Mesodermal cell (in vitro differentiated cells): ENCODE results near the gene POP5.

Source experiments
- H3K27ac ChIP-seq: 2 replicates; pipeline ENCODE4 v1.7.0; 2013; ENCODE audit warnings: mild to moderate bottlenecking, low read depth, low read length, moderate library complexity; ENCODE audit not compliant: severe bottlenecking
- H3K36me3 ChIP-seq: 2 replicates; pipeline ENCODE4 v1.7.1; 2013; ENCODE audit warnings: mild to moderate bottlenecking, low read length, moderate library complexity; ENCODE audit not compliant: control insufficient read depth, insufficient read depth
- H3K4me1 ChIP-seq: one replicate; pipeline ENCODE4 v1.7.1; 2013; ENCODE audit warnings: mild to moderate bottlenecking, low read length; ENCODE audit not compliant: insufficient read depth, control insufficient read depth, poor library complexity, severe bottlenecking
- H3K4me3 ChIP-seq: 2 replicates; pipeline ENCODE4 v1.7.0; 2013; ENCODE audit warnings: low read length, control low read depth, mild to moderate bottlenecking; ENCODE audit not compliant: insufficient read depth, poor library complexity, severe bottlenecking; ENCODE audit errors: extremely low read depth
- H3K9me3 ChIP-seq: 2 replicates; pipeline ENCODE4 v1.7.1; 2013; ENCODE audit warnings: mild to moderate bottlenecking, low read length, moderate library complexity; ENCODE audit not compliant: control insufficient read depth
- WGBS, 2 experiments: methylation state at CpG; one replicate each; pipeline ENCODE4 v1.1.5; 2013; ENCODE audit warnings: missing lambda C conversion rate in 2 of 2; ENCODE audit not compliant: insufficient coverage in 2 of 2; 5-methylcytosine and 5-hydroxymethylcytosine counted together

Gene POP5

GRCh38 chr12:120571299-120571698 is 9.9 kb downstream of the POP5 start:
- Histone ChIP-seq H3K4me1 (no peaks in the 10 kb centered on the region), H3K27ac (peak overlapping the region; percentile 4), H3K9me3 (no peaks in the 10 kb centered on the region), H3K36me3 (peaks cover 88% of the 10 kb centered on the region), H3K4me3 (no peak overlapping the region)
- WGBS, 2 experiments, result 90 to 100% methylated on average over 3 to 4 of the region's 5 CpGs

GRCh38 chr12:120563495-120563894 is 17.7 kb downstream of the POP5 start:
- Histone ChIP-seq H3K27ac (no peak overlapping the region), H3K4me1 (no peaks in the 10 kb centered on the region), H3K9me3 (no peaks in the 10 kb centered on the region), H3K36me3 (peaks cover 95% of the 10 kb centered on the region), H3K4me3 (no peak overlapping the region)
- WGBS, 2 experiments, result 97 to 98% methylated on average over 9 to 11 of the region's 11 CpGs

- WGBS, 2 experiments, result 99 to 100% methylated on average over 5 to 8 of the region's 8 CpGs
- Histone ChIP-seq H3K4me3 (no peak overlapping the region), H3K36me3 (peaks cover 90% of the 10 kb centered on the region), H3K4me1 (no peaks in the 10 kb centered on the region), H3K9me3 (no peaks in the 10 kb centered on the region), H3K27ac (no peak overlapping the region)
Measured at GRCh38 chr12:120562906-120563305, 18.3 kb downstream of the POP5 start.

- H3K36me3 ChIP-seq, result peaks cover 83% of the 10 kb centered on the region
- H3K4me3 ChIP-seq, result no peak overlapping the region
- no peak overlapping the region for H3K27ac ChIP-seq
- H3K4me1 ChIP-seq, result no peaks in the 10 kb centered on the region
- WGBS, 2 experiments, result 100% methylated on average over 1 of the region's 2 CpGs; no CpG with 5 or more reads in 1 of the 2 experiments
- H3K9me3 ChIP-seq, result no peaks in the 10 kb centered on the region
Measured at GRCh38 chr12:120557589-120557988, 23.6 kb downstream of the POP5 start.

- 78 to 91% methylated on average over 1 of the region's 1 CpG for WGBS, 2 experiments
- Histone ChIP-seq H3K27ac (no peak overlapping the region), H3K36me3 (peaks cover 82% of the 10 kb centered on the region), H3K4me3 (no peak overlapping the region), H3K4me1 (peaks cover 6% of the 10 kb centered on the region), H3K9me3 (no peaks in the 10 kb centered on the region)
Measured at GRCh38 chr12:120554678-120555077, 26.5 kb downstream of the POP5 start.

- H3K36me3 ChIP-seq, result peaks cover 91% of the 10 kb centered on the region
- WGBS, 2 experiments, result 100% methylated on average over 1 of the region's 3 CpGs; no CpG with 5 or more reads in 1 of the 2 experiments
- H3K9me3 ChIP-seq, result no peaks in the 10 kb centered on the region
- peaks cover 8% of the 10 kb centered on the region for H3K4me1 ChIP-seq
- no peak overlapping the region for H3K27ac ChIP-seq
- H3K4me3 ChIP-seq, result no peak overlapping the region
Measured at GRCh38 chr12:120546050-120546386, 35.2 kb downstream of the POP5 start.

GRCh38 chr12:120544691-120545090 is 36.5 kb downstream of the POP5 start:
- peaks cover 91% of the 10 kb centered on the region for H3K36me3 ChIP-seq
- H3K4me3 ChIP-seq, result no peak overlapping the region
- WGBS, 2 experiments, result no CpG with 5 or more reads among the region's 3 CpGs
- H3K27ac ChIP-seq, result no peak overlapping the region
- no peaks in the 10 kb centered on the region for H3K9me3 ChIP-seq
- peaks cover 3% of the 10 kb centered on the region for H3K4me1 ChIP-seq

- Histone ChIP-seq H3K4me3 (no peak overlapping the region), H3K4me1 (peaks cover 8% of the 10 kb centered on the region), H3K36me3 (peaks cover 89% of the 10 kb centered on the region), H3K9me3 (no peaks in the 10 kb centered on the region), H3K27ac (no peak overlapping the region)
- WGBS, 2 experiments, result 82 to 93% methylated on average over 3 to 5 of the region's 5 CpGs
Measured at GRCh38 chr12:120542166-120542565, 39.0 kb downstream of the POP5 start.

GRCh38 chr12:120540445-120540844 is 40.8 kb downstream of the POP5 start:
- Histone ChIP-seq H3K27ac (no peak overlapping the region), H3K4me1 (peaks cover 8% of the 10 kb centered on the region), H3K36me3 (peaks cover 87% of the 10 kb centered on the region), H3K9me3 (no peaks in the 10 kb centered on the region), H3K4me3 (no peak overlapping the region)
- WGBS, 2 experiments, result 94 to 100% methylated on average over 1 to 3 of the region's 3 CpGs

- Histone ChIP-seq H3K4me3 (no peak overlapping the region), H3K27ac (no peak overlapping the region), H3K9me3 (no peaks in the 10 kb centered on the region), H3K36me3 (peaks cover 80% of the 10 kb centered on the region), H3K4me1 (peaks cover 8% of the 10 kb centered on the region)
- 100% methylated on average over 1 of the region's 1 CpG; no CpG with 5 or more reads in 1 of the 2 experiments for WGBS, 2 experiments
Measured at GRCh38 chr12:120539303-120539702, 41.9 kb downstream of the POP5 start.

GRCh38 chr12:120538281-120539156 is 42.7 kb downstream of the POP5 start:
- H3K27ac ChIP-seq, result peak overlapping the region; percentile 26
- peaks cover 74% of the 10 kb centered on the region for H3K36me3 ChIP-seq
- H3K4me3 ChIP-seq, result no peak overlapping the region
- 82 to 91% methylated on average over 3 to 5 of the region's 6 CpGs for WGBS, 2 experiments
- peaks cover 8% of the 10 kb centered on the region for H3K4me1 ChIP-seq
- no peaks in the 10 kb centered on the region for H3K9me3 ChIP-seq
